ENCODE measurements around the gene ABHD6.

DNA sequence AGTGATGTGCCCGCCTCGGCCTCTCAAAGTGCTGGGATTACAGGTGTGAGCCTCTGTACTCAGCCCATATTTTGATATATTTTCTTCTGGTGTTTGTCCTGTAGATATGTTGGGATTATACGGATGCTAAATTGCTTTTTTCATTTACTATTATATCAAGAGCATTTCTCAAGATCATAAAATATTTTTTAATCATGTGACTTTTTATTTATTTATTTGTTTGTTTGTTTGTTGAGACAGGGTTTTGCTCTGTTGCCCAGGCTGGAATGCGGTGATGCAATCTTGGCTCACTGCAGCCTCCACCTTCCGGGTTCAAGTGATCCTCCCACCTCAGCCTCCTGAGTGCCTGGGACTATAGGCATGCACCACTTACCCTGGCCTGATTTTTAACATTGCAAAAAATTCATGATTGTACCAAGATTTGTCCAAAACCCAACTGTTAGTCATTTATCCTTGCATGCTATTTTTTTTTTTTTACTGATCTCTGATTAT, 92.4 kb downstream of the ABHD6 start:
- TF ChIP-seq, protein P1, sequence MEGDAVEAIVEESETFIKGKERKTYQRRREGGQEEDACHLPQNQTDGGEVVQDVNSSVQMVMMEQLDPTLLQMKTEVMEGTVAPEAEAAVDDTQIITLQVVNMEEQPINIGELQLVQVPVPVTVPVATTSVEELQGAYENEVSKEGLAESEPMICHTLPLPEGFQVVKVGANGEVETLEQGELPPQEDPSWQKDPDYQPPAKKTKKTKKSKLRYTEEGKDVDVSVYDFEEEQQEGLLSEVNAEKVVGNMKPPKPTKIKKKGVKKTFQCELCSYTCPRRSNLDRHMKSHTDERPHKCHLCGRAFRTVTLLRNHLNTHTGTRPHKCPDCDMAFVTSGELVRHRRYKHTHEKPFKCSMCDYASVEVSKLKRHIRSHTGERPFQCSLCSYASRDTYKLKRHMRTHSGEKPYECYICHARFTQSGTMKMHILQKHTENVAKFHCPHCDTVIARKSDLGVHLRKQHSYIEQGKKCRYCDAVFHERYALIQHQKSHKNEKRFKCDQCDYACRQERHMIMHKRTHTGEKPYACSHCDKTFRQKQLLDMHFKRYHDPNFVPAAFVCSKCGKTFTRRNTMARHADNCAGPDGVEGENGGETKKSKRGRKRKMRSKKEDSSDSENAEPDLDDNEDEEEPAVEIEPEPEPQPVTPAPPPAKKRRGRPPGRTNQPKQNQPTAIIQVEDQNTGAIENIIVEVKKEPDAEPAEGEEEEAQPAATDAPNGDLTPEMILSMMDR (IDR thresholded peaks at IDR 0.05; ENCODE audit: poor library complexity, severe bottlenecking) = no peak
- TF ChIP-seq RAD21 (conservative IDR thresholded peaks at IDR 0.05) (no peak), POLR2AphosphoS5 (IDR thresholded peaks at IDR 0.05) (no peak), EZH2 (IDR thresholded peaks at IDR 0.05; ENCODE audit: borderline replicate concordance, insufficient read depth, low read length, poor library complexity, severe bottlenecking) (no peak), EP300 (conservative IDR thresholded peaks at IDR 0.05; ENCODE audit: poor library complexity, severe bottlenecking) (no peak), MXI1 (conservative IDR thresholded peaks at IDR 0.05; ENCODE audit: poor library complexity, severe bottlenecking) (no peak), TAF1 (IDR thresholded peaks at IDR 0.05; ENCODE audit: low read depth) (no peak), SMC3 (conservative IDR thresholded peaks at IDR 0.05; ENCODE audit: poor library complexity) (no peak)
- TF ChIP-seq, protein P2, sequence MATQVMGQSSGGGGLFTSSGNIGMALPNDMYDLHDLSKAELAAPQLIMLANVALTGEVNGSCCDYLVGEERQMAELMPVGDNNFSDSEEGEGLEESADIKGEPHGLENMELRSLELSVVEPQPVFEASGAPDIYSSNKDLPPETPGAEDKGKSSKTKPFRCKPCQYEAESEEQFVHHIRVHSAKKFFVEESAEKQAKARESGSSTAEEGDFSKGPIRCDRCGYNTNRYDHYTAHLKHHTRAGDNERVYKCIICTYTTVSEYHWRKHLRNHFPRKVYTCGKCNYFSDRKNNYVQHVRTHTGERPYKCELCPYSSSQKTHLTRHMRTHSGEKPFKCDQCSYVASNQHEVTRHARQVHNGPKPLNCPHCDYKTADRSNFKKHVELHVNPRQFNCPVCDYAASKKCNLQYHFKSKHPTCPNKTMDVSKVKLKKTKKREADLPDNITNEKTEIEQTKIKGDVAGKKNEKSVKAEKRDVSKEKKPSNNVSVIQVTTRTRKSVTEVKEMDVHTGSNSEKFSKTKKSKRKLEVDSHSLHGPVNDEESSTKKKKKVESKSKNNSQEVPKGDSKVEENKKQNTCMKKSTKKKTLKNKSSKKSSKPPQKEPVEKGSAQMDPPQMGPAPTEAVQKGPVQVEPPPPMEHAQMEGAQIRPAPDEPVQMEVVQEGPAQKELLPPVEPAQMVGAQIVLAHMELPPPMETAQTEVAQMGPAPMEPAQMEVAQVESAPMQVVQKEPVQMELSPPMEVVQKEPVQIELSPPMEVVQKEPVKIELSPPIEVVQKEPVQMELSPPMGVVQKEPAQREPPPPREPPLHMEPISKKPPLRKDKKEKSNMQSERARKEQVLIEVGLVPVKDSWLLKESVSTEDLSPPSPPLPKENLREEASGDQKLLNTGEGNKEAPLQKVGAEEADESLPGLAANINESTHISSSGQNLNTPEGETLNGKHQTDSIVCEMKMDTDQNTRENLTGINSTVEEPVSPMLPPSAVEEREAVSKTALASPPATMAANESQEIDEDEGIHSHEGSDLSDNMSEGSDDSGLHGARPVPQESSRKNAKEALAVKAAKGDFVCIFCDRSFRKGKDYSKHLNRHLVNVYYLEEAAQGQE (IDR thresholded peaks at IDR 0.05; ENCODE audit: borderline replicate concordance) = no peak

Data from neural cell (in vitro differentiated cells).